ENCODE data around the gene ERVFRD-1. TPM values are rescaled to one million over a fixed set of nuclear protein-coding genes. Genes with fewer than 3 reads are reported as not detected.

Gene ERVFRD-1
- total RNA-seq, 3 donors from 2014 or later, result 0.80 TPM; not detected in 2

- Histone ChIP-seq H3K27ac (no peak overlapping the region), H3K4me1 (no peaks in the 10 kb centered on the region), H3K4me3 (no peak overlapping the region), H3K27me3 (no peaks in the 10 kb centered on the region), H3K36me3 (no peaks in the 10 kb centered on the region), H3K9me3 (no peaks in the 10 kb centered on the region)
- TF ChIP-seq CTCF (IDR thresholded peaks at IDR 0.05) (no peak), POLR2A (IDR thresholded peaks at IDR 0.05) (no peak), POLR2AphosphoS5 (IDR thresholded peaks at IDR 0.05) (no peak)
- DNase-seq (ENCODE audit: low spot score in 2 of 2), result no peak
- intact Hi-C loops (cut with DNase I; ENCODE audit: low total_unique reads), result no loop called here
Measured at GRCh38 chr6:11080296-11080695, 31.2 kb downstream of the ERVFRD-1 start.

- Histone ChIP-seq H3K27ac (no peak overlapping the region), H3K36me3 (no peaks in the 10 kb centered on the region), H3K9me3 (no peaks in the 10 kb centered on the region), H3K27me3 (no peaks in the 10 kb centered on the region), H3K4me1 (no peaks in the 10 kb centered on the region), H3K4me3 (no peak overlapping the region)
- TF ChIP-seq CTCF (IDR thresholded peaks at IDR 0.05) (no peak), POLR2A (IDR thresholded peaks at IDR 0.05) (no peak), POLR2AphosphoS5 (IDR thresholded peaks at IDR 0.05) (no peak)
- DNase-seq (ENCODE audit: low spot score in 2 of 2), result no peak
- intact Hi-C loops (cut with DNase I; ENCODE audit: low total_unique reads), result no loop called here
Measured at GRCh38 chr6:11078266-11078665, 33.3 kb downstream of the ERVFRD-1 start.

GRCh38 chr6:11076540-11076939, 35.0 kb downstream of the ERVFRD-1 start:
- no peak for DNase-seq (ENCODE audit: low spot score in 2 of 2)
- H3K27ac ChIP-seq, result no peak overlapping the region
- TF ChIP-seq POLR2AphosphoS5 (IDR thresholded peaks at IDR 0.05) (no peak), POLR2A (IDR thresholded peaks at IDR 0.05) (no peak), CTCF (IDR thresholded peaks at IDR 0.05) (no peak)
- H3K4me1 ChIP-seq, result no peaks in the 10 kb centered on the region
- H3K4me3 ChIP-seq, result no peak overlapping the region
- no peaks in the 10 kb centered on the region for H3K27me3 ChIP-seq
- no peaks in the 10 kb centered on the region for H3K36me3 ChIP-seq
- intact Hi-C loops (cut with DNase I; ENCODE audit: low total_unique reads), result no loop called here
- H3K9me3 ChIP-seq, result no peaks in the 10 kb centered on the region

GRCh38 chr6:11072101-11072500, 39.4 kb downstream of the ERVFRD-1 start:
- no peaks in the 10 kb centered on the region for H3K4me1 ChIP-seq
- no peak for TF ChIP-seq POLR2A (IDR thresholded peaks at IDR 0.05)
- TF ChIP-seq CTCF (IDR thresholded peaks at IDR 0.05), result no peak
- no peak for TF ChIP-seq POLR2AphosphoS5 (IDR thresholded peaks at IDR 0.05)
- no peak for DNase-seq (ENCODE audit: low spot score in 2 of 2)
- no peak overlapping the region for H3K27ac ChIP-seq
- H3K36me3 ChIP-seq, result no peaks in the 10 kb centered on the region
- H3K27me3 ChIP-seq, result no peaks in the 10 kb centered on the region
- H3K9me3 ChIP-seq, result no peaks in the 10 kb centered on the region
- intact Hi-C loops (cut with DNase I; ENCODE audit: low total_unique reads), result no loop called here
- no peak overlapping the region for H3K4me3 ChIP-seq

- H3K27ac ChIP-seq, result no peak overlapping the region
- no peak for TF ChIP-seq CTCF (IDR thresholded peaks at IDR 0.05)
- no peak for TF ChIP-seq POLR2AphosphoS5 (IDR thresholded peaks at IDR 0.05)
- no peak for TF ChIP-seq POLR2A (IDR thresholded peaks at IDR 0.05)
- no peaks in the 10 kb centered on the region for H3K36me3 ChIP-seq
- no peaks in the 10 kb centered on the region for H3K9me3 ChIP-seq
- no peaks in the 10 kb centered on the region for H3K27me3 ChIP-seq
- intact Hi-C loops (cut with DNase I; ENCODE audit: low total_unique reads), result no loop called here
- no peaks in the 10 kb centered on the region for H3K4me1 ChIP-seq
- H3K4me3 ChIP-seq, result no peak overlapping the region
- DNase-seq (ENCODE audit: low spot score in 2 of 2), result no peak
Measured at GRCh38 chr6:11069760-11070159, 41.8 kb downstream of the ERVFRD-1 start.
